ENCODE measurements around the gene UGT1A8.
"Not testable (repeated sequence)": the region's sequence is repeated elsewhere in the genome, so short reads cannot be mapped to it uniquely, and the experiment has no call there.

UGT1A8 gene

GRCh38 chr2:233605680-233606079, 11.8 kb upstream of the UGT1A8 start:
- no peak for TF ChIP-seq CTCF (IDR thresholded peaks at IDR 0.05; ENCODE audit: low read depth, low read length)
- no peak for DNase-seq (ENCODE audit: extremely low read depth, low read depth)

GRCh38 chr2:233611284-233611683, 6.1 kb upstream of the UGT1A8 start:
- no peak for TF ChIP-seq CTCF (IDR thresholded peaks at IDR 0.05; ENCODE audit: low read depth, low read length)
- no peak for DNase-seq (ENCODE audit: extremely low read depth, low read depth)

- TF ChIP-seq CTCF (IDR thresholded peaks at IDR 0.05; ENCODE audit: low read depth, low read length): no peak
- DNase-seq (ENCODE audit: extremely low read depth, low read depth): no peak
These were observed 2.8 kb downstream of the UGT1A8 start for GRCh38 chr2:233620204-233620603.

- DNase-seq (ENCODE audit: extremely low read depth, low read depth): not testable (repeated sequence)
These were observed 4.4 kb downstream of the UGT1A8 start for GRCh38 chr2:233621863-233622262.

- DNase-seq (ENCODE audit: extremely low read depth, low read depth): no peak
- no peak for TF ChIP-seq CTCF (IDR thresholded peaks at IDR 0.05; ENCODE audit: low read depth, low read length)
These were observed 10.0 kb downstream of the UGT1A8 start for GRCh38 chr2:233627331-233628025.

- DNase-seq (ENCODE audit: extremely low read depth, low read depth): not testable (repeated sequence)
These were observed 18.9 kb downstream of the UGT1A8 start, which contains the start of gene UGT1A10 for GRCh38 chr2:233636306-233636705. TSS of gene UGT1A10 (plus strand) at chr2:233636448. CDS start at chr2:233636523, 75 bp downstream.

- no peak for DNase-seq (ENCODE audit: extremely low read depth, low read depth)
- no peak for TF ChIP-seq CTCF (IDR thresholded peaks at IDR 0.05; ENCODE audit: low read depth, low read length)
These were observed 21.4 kb downstream of the UGT1A8 start for GRCh38 chr2:233638836-233639235.

- no peak for DNase-seq (ENCODE audit: extremely low read depth, low read depth)
- TF ChIP-seq CTCF (IDR thresholded peaks at IDR 0.05; ENCODE audit: low read depth, low read length): no peak
These were observed 22.4 kb downstream of the UGT1A8 start for GRCh38 chr2:233639860-233640259.

Data from AG09319 (cell line).